Heart left ventricle (tissue), 13 donors: ENCODE measurements around the gene MICB.

ENCODE experiments used
- CTCF ChIP-seq, 12 donors: fragments of 200-600 bp; sonication (generic) in 4 of 12; IDR thresholded peaks; one replicate each; pipeline versions ENCODE4 v1.5.0 to v1.8.0; 2018 to 2022; ENCODE audit warnings: antibody characterized with exemption in 12 of 12, mild to moderate bottlenecking in 5 of 12
- POLR2A ChIP-seq, 2 donors: fragments of 450-650 bp; IDR thresholded peaks; one replicate each; pipeline ENCODE4 v1.6.1; 2017; ENCODE audit warnings: antibody characterized with exemption in 2 of 2, mild to moderate bottlenecking in 2 of 2, moderate library complexity in 2 of 2
- donor health status: ischemic (EF 13 %, LVEDD 7.1; RV severe dilation, severe dysfunction).
- donor health status: DM: no; HTN: yes; CAD: no.
- donor health status: DM: no; HTN: no; CAD: no.
- donor health status: ischemic (EF 25% LVEDD 6.9; RV normal size, moderate dysfunction).
- donor health status: ischemic (EF 25% LVEDD 5.7; RV mildly dilated, moderate dysfunction).
- donor health status: ischemic (EF 35%, LVEDD 5.7; RV mildly dilated, moderate dysfunction).
- donor health status: nonischemic (EF 11% LVEDD 7.7; RV severe dilation, severe dysfunction).
- donor health status: DM: yes; HTN: yes; CAD: no.
- donor health status: PGD.
- donor health status: ischemic (EF 29% LVEDD 5.4; RV normal size, mild dysfunction).
- donor health status: nonischemic (EF 23%, LVEDD 6.1; RV moderate dilation, normal function).

GRCh38 chr6:31452859-31453258 is 45.1 kb upstream of the MICB start:
- no peak for TF ChIP-seq POLR2A (IDR thresholded peaks at IDR 0.05)
- TF ChIP-seq CTCF (IDR thresholded peaks at IDR 0.05), result no peak
